IPS-NIHi7 (cell line): ENCODE data around the gene IL17D.
"Not testable (repeated sequence)": the region's sequence is repeated elsewhere in the genome, so short reads cannot be mapped to it uniquely, and the experiment has no call there.

Experiments used
- DNase-seq: peaks from one replicate; pipeline ENCODE4 v3.0.0; 2012; ENCODE audit warnings: mixed read lengths; ENCODE audit errors: extremely low spot score

Gene IL17D

GRCh38 chr13:20719783-20720182 is 16.3 kb downstream of the IL17D start:
- no peak for DNase-seq

- no peak for DNase-seq
These were observed 17.0 kb downstream of the IL17D start for GRCh38 chr13:20720499-20720898.

GRCh38 chr13:20721058-20721453 is 17.6 kb downstream of the IL17D start:
- no peak for DNase-seq

- DNase-seq = peak; percentile 63
These were observed 18.2 kb downstream of the IL17D start for GRCh38 chr13:20721454-20722357.

- DNase-seq = no peak
These were observed 24.4 kb downstream of the IL17D start for GRCh38 chr13:20727856-20728255.

- no peak for DNase-seq
These were observed 25.2 kb downstream of the IL17D start for GRCh38 chr13:20728579-20729311.

GRCh38 chr13:20729633-20730585 is 26.4 kb downstream of the IL17D start:
- DNase-seq = no peak

GRCh38 chr13:20738616-20739015 is 35.1 kb downstream of the IL17D start:
- DNase-seq = no peak

GRCh38 chr13:20740021-20740420 is 36.5 kb downstream of the IL17D start:
- no peak for DNase-seq

GRCh38 chr13:20743830-20744404 is 40.4 kb downstream of the IL17D start:
- DNase-seq = not testable (repeated sequence)

- no peak for DNase-seq
These were observed 45.9 kb downstream of the IL17D start for GRCh38 chr13:20749377-20749776.

GRCh38 chr13:20754009-20754408 is 50.5 kb downstream of the IL17D start:
- no peak for DNase-seq

- no peak for DNase-seq
These were observed 57.4 kb downstream of the IL17D start for GRCh38 chr13:20760872-20761271.

GRCh38 chr13:20767309-20767943 is 63.9 kb downstream of the IL17D start:
- no peak for DNase-seq

GRCh38 chr13:20769091-20769490 is 65.6 kb downstream of the IL17D start:
- no peak for DNase-seq

GRCh38 chr13:20769834-20770233 is 66.3 kb downstream of the IL17D start:
- DNase-seq = no peak
